GM19240 (cell line): ENCODE data around the gene MRPS27.

Source experiments
- DNase-seq: peaks from one replicate; pipeline ENCODE4 v3.0.0; 2011; ENCODE audit warnings: low spot score; ENCODE audit not compliant: insufficient read length

MRPS27 gene

GRCh38 chr5:72265032-72265877, 54.8 kb downstream of the MRPS27 start:
- no peak for DNase-seq

GRCh38 chr5:72256536-72256935, 63.5 kb downstream of the MRPS27 start:
- no peak for DNase-seq

GRCh38 chr5:72255670-72256069, 64.4 kb downstream of the MRPS27 start:
- DNase-seq: no peak

GRCh38 chr5:72255237-72255636, 64.8 kb downstream of the MRPS27 start:
- no peak for DNase-seq

- no peak for DNase-seq
Measured at GRCh38 chr5:72252574-72253155, 67.4 kb downstream of the MRPS27 start.

GRCh38 chr5:72252008-72252407, 68.0 kb downstream of the MRPS27 start:
- DNase-seq: no peak

- no peak for DNase-seq
Measured at GRCh38 chr5:72251386-72251785, 68.7 kb downstream of the MRPS27 start.

GRCh38 chr5:72248410-72248981, 71.5 kb downstream of the MRPS27 start:
- DNase-seq: no peak

- DNase-seq: no peak
Measured at GRCh38 chr5:72246954-72247442, 73.0 kb downstream of the MRPS27 start.

- no peak for DNase-seq
Measured at GRCh38 chr5:72245951-72246532, 74.0 kb downstream of the MRPS27 start.

- no peak for DNase-seq
Measured at GRCh38 chr5:72245546-72245945, 74.5 kb downstream of the MRPS27 start.

GRCh38 chr5:72244862-72245371, 75.1 kb downstream of the MRPS27 start:
- peak; percentile 18 for DNase-seq

- DNase-seq: no peak
Measured at GRCh38 chr5:72243706-72244105, 76.3 kb downstream of the MRPS27 start.

- no peak for DNase-seq
Measured at GRCh38 chr5:72242796-72243475, 77.1 kb downstream of the MRPS27 start.

GRCh38 chr5:72241346-72242003, 78.6 kb downstream of the MRPS27 start:
- DNase-seq: no peak

- no peak for DNase-seq
Measured at GRCh38 chr5:72238712-72239445, 81.2 kb downstream of the MRPS27 start.

GRCh38 chr5:72237879-72238278, 82.2 kb downstream of the MRPS27 start:
- no peak for DNase-seq

- DNase-seq: no peak
Measured at GRCh38 chr5:72237415-72237814, 82.6 kb downstream of the MRPS27 start.

GRCh38 chr5:72235725-72236124, 84.3 kb downstream of the MRPS27 start:
- no peak for DNase-seq

GRCh38 chr5:72234868-72235267, 85.2 kb downstream of the MRPS27 start:
- DNase-seq: no peak
